A549 (cell line): ENCODE results near the gene MALAT1.

Source experiments
- CBX8 ChIP-seq: fragments of 200-600 bp; sonication (generic); IDR thresholded peaks from 2 replicates; pipeline ENCODE4 v1.6.1; 2016
- GATA3 ChIP-seq: IDR thresholded peaks from 2 replicates; pipeline ENCODE4 v1.6.1; 2012; ENCODE audit warnings: borderline replicate concordance
- JUN ChIP-seq, 2 experiments: fragments of >200 bp; sonication (Bioruptor Twin); formaldehyde crosslinking; IDR thresholded peaks; 2 replicates in 1 of 2; 3 replicates in 1 of 2; pipeline ENCODE4 v1.6.1; 2016 to 2017
- JUNB ChIP-seq: fragments of >200 bp; sonication (Bioruptor Twin); formaldehyde crosslinking; IDR thresholded peaks from 2 replicates; pipeline ENCODE4 v1.6.1; 2016
- KDM5A ChIP-seq: fragments of 200-600 bp; sonication (generic); IDR thresholded peaks from 2 replicates; pipeline ENCODE4 v1.6.1; 2016; ENCODE audit warnings: antibody characterized with exemption, mild to moderate bottlenecking
- MAFK ChIP-seq: fragments of 450-650 bp; IDR thresholded peaks from 2 replicates; pipeline ENCODE4 v1.6.1; 2014; ENCODE audit not compliant: partially characterized antibody
- MYC ChIP-seq: IDR thresholded peaks from 2 replicates; pipeline ENCODE4 v1.6.1; 2012; ENCODE audit warnings: mild to moderate bottlenecking, inconsistent platforms, low read length, improper control_type of control experiment, borderline replicate concordance
- POLR2A ChIP-seq: IDR thresholded peaks from 2 replicates; pipeline ENCODE4 v1.6.1; 2012; ENCODE audit warnings: mild to moderate bottlenecking, low read length
- TF ChIP-seq, protein P1 (sequence below): fragments of >200 bp; sonication (Bioruptor Twin); formaldehyde crosslinking; IDR thresholded peaks from 3 replicates; pipeline ENCODE4 v1.5.1; 2016
- TF ChIP-seq, protein P2 (sequence below): IDR thresholded peaks from 2 replicates; pipeline ENCODE4 v1.6.1; 2012
- TF ChIP-seq, protein P3 (sequence below): fragments of 450-650 bp; IDR thresholded peaks from 2 replicates; pipeline ENCODE4 v1.6.1; 2014; ENCODE audit warnings: antibody characterized with exemption

DNA sequence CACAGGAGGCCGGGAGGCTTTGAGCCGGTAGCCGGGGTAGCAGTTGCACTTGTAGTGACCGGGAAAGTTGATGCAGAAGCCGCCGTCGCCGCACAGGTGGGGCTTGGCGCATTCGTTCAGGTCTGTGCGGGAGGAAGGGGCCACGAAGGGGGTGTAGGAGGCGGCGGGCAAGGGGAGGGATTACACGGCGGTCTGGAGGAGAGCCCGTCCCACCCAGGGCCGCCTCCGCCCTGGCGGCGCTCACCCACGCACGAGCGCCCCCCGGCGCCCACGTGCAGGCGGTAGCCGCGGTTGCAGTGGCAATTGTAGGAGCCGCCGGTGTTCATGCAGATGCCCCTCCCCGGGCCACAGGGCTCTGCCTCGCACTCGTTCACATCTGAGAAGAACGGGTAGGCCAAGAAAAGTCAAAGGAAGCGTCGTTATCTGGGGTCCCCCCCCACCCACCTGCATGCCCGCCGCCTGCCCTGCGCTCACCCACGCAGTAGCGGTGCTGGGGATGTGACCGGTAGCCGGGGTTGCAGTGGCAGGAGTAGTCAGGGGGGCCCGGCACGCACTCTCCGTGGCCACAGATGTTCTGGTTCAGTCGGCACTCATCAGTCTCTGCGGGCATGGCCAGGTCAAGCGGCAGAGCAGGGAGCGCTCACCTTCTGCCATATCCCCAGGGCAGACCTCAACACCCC, 48.7 kb downstream of the MALAT1 start:
- TF ChIP-seq CBX8 (no peak), MYC (no peak), GATA3 (no peak), JUNB (no peak), KDM5A (no peak), JUN (IDR thresholded peaks at IDR 0.05) (no peak), POLR2A (no peak), MAFK (no peak)
- TF ChIP-seq, protein P1, sequence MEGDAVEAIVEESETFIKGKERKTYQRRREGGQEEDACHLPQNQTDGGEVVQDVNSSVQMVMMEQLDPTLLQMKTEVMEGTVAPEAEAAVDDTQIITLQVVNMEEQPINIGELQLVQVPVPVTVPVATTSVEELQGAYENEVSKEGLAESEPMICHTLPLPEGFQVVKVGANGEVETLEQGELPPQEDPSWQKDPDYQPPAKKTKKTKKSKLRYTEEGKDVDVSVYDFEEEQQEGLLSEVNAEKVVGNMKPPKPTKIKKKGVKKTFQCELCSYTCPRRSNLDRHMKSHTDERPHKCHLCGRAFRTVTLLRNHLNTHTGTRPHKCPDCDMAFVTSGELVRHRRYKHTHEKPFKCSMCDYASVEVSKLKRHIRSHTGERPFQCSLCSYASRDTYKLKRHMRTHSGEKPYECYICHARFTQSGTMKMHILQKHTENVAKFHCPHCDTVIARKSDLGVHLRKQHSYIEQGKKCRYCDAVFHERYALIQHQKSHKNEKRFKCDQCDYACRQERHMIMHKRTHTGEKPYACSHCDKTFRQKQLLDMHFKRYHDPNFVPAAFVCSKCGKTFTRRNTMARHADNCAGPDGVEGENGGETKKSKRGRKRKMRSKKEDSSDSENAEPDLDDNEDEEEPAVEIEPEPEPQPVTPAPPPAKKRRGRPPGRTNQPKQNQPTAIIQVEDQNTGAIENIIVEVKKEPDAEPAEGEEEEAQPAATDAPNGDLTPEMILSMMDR = no peak
- TF ChIP-seq, protein P2, sequence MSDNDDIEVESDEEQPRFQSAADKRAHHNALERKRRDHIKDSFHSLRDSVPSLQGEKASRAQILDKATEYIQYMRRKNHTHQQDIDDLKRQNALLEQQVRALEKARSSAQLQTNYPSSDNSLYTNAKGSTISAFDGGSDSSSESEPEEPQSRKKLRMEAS = no peak
- TF ChIP-seq, protein P3, sequence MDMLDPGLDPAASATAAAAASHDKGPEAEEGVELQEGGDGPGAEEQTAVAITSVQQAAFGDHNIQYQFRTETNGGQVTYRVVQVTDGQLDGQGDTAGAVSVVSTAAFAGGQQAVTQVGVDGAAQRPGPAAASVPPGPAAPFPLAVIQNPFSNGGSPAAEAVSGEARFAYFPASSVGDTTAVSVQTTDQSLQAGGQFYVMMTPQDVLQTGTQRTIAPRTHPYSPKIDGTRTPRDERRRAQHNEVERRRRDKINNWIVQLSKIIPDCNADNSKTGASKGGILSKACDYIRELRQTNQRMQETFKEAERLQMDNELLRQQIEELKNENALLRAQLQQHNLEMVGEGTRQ = no peak
